Smooth muscle cell (in vitro differentiated cells): Measurements from ENCODE around the gene SFI1. TPM values are rescaled to one million over a fixed set of nuclear protein-coding genes. Genes with fewer than 3 reads are reported as not detected.

Source experiments
- DNase-seq: peaks from one replicate; lab custom pipeline; 2025; ENCODE audit not compliant: unreplicated experiment; lab: John Stamatoyannopoulos, UW
- H2AFZ ChIP-seq: fragments of 200-600 bp; sonication (generic); 2 replicates; pipeline ENCODE4 v1.6.0; 2016; ENCODE audit warnings: antibody characterized with exemption, low read depth, mild to moderate bottlenecking
- H3F3A ChIP-seq: fragments of 200-600 bp; sonication (generic); 2 replicates; pipeline ENCODE4 v1.6.0; 2017; ENCODE audit warnings: antibody characterized with exemption, low read depth
- H3K27ac ChIP-seq: fragments of 200-600 bp; sonication (generic); 2 replicates; pipeline ENCODE4 v1.5.1; 2016; ENCODE audit warnings: low read depth, mild to moderate bottlenecking
- H3K27me3 ChIP-seq: fragments of 200-600 bp; sonication (generic); 2 replicates; pipeline ENCODE4 v1.6.1; 2016; ENCODE audit warnings: low read depth, mild to moderate bottlenecking
- H3K36me3 ChIP-seq: fragments of 200-600 bp; sonication (generic); 2 replicates; pipeline ENCODE4 v1.5.1; 2016; ENCODE audit warnings: low read depth
- H3K4me1 ChIP-seq: fragments of 200-600 bp; sonication (generic); 2 replicates; pipeline ENCODE4 v1.5.1; 2016; ENCODE audit warnings: low read depth
- H3K4me2 ChIP-seq: fragments of 200-600 bp; sonication (generic); 2 replicates; pipeline ENCODE4 v1.6.0; 2016; ENCODE audit warnings: mild to moderate bottlenecking
- H3K4me3 ChIP-seq: fragments of 200-600 bp; sonication (generic); 2 replicates; pipeline ENCODE4 v1.5.1; 2016; ENCODE audit warnings: mild to moderate bottlenecking
- H3K79me2 ChIP-seq: fragments of 200-600 bp; sonication (generic); 2 replicates; pipeline ENCODE4 v1.6.0; 2016; ENCODE audit warnings: low read depth, mild to moderate bottlenecking
- H3K9ac ChIP-seq: fragments of 200-600 bp; sonication (generic); 2 replicates; pipeline ENCODE4 v1.6.0; 2016; ENCODE audit warnings: low read depth
- H3K9me3 ChIP-seq: fragments of 200-600 bp; sonication (generic); replicated peaks from 2 replicates; pipeline ENCODE4 v1.5.1; 2016; ENCODE audit warnings: low read depth
- H4K20me1 ChIP-seq: fragments of 200-600 bp; sonication (generic); 2 replicates; pipeline ENCODE4 v1.6.0; 2016; ENCODE audit warnings: low read depth
- WGBS: methylation state at CpG from one replicate; pipeline ENCODE4 v1.1.7; 2016; ENCODE audit warnings: low lambda C conversion rate; 5-methylcytosine and 5-hydroxymethylcytosine counted together
- polyA plus RNA-seq: library from polyadenylated mRNA; unstranded; fragments of >200 nt; fragmentation: Nextera tagmentation; extraction: Ambion mirVana; gene quantifications from 2 replicates; pipeline ENCODE4 v1.2.1, GENCODE V29; 2016
- total RNA-seq: library from RNA; depleted of rRNA; stranded (reverse); fragments of >200 nt; gene quantifications from 2 replicates; pipeline ENCODE4 v1.2.3, GENCODE V29; 2014
- TF ChIP-seq, protein P1 (sequence below): fragments of 200-600 bp; sonication (generic); IDR thresholded peaks from 2 replicates; pipeline ENCODE4 v1.5.1; 2017; ENCODE audit warnings: borderline replicate concordance, mild to moderate bottlenecking, antibody characterized with exemption; ENCODE audit not compliant: insufficient read depth, poor library complexity, severe bottlenecking

Gene SFI1
- total and polyA plus RNA-seq, 2 experiments from 2014 or later = 8.7 to 26.9 TPM

DNA sequence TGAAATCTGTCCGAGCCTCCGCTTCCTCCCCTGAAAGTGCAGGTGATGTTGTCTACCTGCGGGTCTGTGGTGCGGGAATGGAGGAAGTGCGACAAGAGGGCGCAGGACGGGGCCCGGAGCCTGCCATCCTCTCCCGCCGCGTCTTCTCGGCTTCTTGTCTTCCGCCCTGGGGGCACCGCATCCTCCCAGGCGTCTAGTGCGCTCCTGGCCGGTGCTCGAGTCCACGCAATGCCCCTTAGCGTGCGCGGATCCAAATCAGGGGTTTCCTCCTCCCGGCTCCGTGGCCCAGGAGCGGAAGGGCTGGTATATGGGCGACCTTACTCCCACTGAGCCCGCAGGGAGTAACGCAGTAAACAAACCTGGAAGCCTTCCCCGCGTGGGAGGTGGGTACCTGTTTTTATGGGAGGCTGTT is 405 bp downstream of the SFI1 start:
- no peaks in the 10 kb centered on the region for H3K27me3 ChIP-seq

DNA sequence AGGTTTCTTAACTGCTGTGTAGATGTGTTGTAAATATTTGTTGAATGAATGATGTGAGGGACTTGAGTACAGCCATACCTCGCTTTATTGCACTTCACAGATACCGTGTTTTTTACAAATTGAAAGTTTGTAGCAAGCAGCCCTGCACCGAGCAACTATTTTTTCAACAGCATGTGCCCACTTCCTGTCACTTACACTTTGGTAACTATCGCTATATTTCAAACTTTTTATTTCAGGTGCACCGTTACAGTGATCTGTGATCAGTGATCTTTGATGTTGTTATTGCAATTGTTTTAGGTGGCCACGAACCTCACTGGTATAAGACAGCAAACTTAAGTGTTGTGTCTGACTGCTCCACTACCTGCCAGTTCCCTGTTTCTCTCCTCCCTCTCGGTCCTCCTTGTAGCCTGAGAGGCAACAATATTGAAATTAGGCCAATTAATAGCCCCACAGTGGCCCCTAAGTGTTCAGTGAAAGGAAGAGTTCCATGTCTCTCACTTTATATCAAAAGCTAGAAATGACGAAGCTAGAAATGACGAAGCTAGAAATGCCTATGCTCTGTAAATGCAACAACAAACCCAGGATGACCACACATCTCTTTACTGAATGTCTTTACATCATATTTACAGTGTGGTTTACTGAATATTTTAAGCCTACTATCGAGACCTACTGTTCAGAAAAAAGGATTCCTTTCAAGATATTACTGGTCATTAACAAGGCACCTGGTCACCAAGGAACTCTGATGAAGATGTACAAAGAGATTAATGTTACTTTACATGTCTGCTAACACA is 1.0 kb downstream of the SFI1 start:
- TF ChIP-seq, protein P1, sequence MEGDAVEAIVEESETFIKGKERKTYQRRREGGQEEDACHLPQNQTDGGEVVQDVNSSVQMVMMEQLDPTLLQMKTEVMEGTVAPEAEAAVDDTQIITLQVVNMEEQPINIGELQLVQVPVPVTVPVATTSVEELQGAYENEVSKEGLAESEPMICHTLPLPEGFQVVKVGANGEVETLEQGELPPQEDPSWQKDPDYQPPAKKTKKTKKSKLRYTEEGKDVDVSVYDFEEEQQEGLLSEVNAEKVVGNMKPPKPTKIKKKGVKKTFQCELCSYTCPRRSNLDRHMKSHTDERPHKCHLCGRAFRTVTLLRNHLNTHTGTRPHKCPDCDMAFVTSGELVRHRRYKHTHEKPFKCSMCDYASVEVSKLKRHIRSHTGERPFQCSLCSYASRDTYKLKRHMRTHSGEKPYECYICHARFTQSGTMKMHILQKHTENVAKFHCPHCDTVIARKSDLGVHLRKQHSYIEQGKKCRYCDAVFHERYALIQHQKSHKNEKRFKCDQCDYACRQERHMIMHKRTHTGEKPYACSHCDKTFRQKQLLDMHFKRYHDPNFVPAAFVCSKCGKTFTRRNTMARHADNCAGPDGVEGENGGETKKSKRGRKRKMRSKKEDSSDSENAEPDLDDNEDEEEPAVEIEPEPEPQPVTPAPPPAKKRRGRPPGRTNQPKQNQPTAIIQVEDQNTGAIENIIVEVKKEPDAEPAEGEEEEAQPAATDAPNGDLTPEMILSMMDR = no peak
- no peaks in the 10 kb centered on the region for H3K27me3 ChIP-seq
- peaks cover 6% of the 10 kb centered on the region for H3K79me2 ChIP-seq
- no peak for DNase-seq
- no peaks in the 10 kb centered on the region for H3K9me3 ChIP-seq
- peak overlapping the region; percentile 86 for H3K4me2 ChIP-seq
- H2AFZ ChIP-seq = peak overlapping the region; percentile 93
- WGBS = 89% methylated on average over 10 of the region's 10 CpGs
- peak overlapping the region; percentile 70 for H3K4me3 ChIP-seq
- no peak overlapping the region for H3K9ac ChIP-seq
- no peaks in the 10 kb centered on the region for H4K20me1 ChIP-seq
- H3K27ac ChIP-seq = no peak overlapping the region
- peaks cover 6% of the 10 kb centered on the region for H3F3A ChIP-seq
- no peaks in the 10 kb centered on the region for H3K36me3 ChIP-seq
- H3K4me1 ChIP-seq = peaks cover 6% of the 10 kb centered on the region

More for the DNA sequence above, 405 bp downstream of the SFI1 start:
- Histone ChIP-seq H3K27ac (no peak overlapping the region), H3K4me1 (peaks cover 6% of the 10 kb centered on the region), H3F3A (peaks cover 6% of the 10 kb centered on the region), H3K4me3 (peak overlapping the region; percentile 70), H3K9ac (peak overlapping the region; percentile 23), H3K4me2 (peak overlapping the region; percentile 86), H4K20me1 (no peaks in the 10 kb centered on the region), H3K9me3 (no peaks in the 10 kb centered on the region), H3K79me2 (peaks cover 6% of the 10 kb centered on the region), H3K36me3 (no peaks in the 10 kb centered on the region), H2AFZ (peak overlapping the region; percentile 93)
- WGBS = 2% methylated on average over 30 of the region's 30 CpGs
- no peak for DNase-seq
- TF ChIP-seq, protein P1 = no peak

GRCh38 chr22:31501738-31502137 is 5.4 kb downstream of the SFI1 start:
- Histone ChIP-seq H3K27ac (no peak overlapping the region), H2AFZ (no peak overlapping the region), H4K20me1 (no peaks in the 10 kb centered on the region), H3K4me2 (no peak overlapping the region), H3F3A (no peaks in the 10 kb centered on the region), H3K36me3 (no peaks in the 10 kb centered on the region), H3K4me3 (no peak overlapping the region), H3K79me2 (peaks cover 6% of the 10 kb centered on the region), H3K9ac (no peak overlapping the region), H3K9me3 (no peaks in the 10 kb centered on the region), H3K4me1 (no peaks in the 10 kb centered on the region), H3K27me3 (no peaks in the 10 kb centered on the region)
- 94% methylated on average over 2 of the region's 2 CpGs for WGBS
- TF ChIP-seq, protein P1 = no peak
- no peak for DNase-seq
